Right renal cortex interstitium (tissue), 3 donors: ENCODE data around the gene NAXD. TPM values are rescaled to one million over a fixed set of nuclear protein-coding genes. Genes with fewer than 3 reads are reported as not detected.
"Not testable (repeated sequence)": the region's sequence is repeated elsewhere in the genome, so short reads cannot be mapped to it uniquely, and the experiment has no call there.

ENCODE experiments used
- DNase-seq, 3 donors: peaks; one replicate each; pipeline ENCODE4 v3.0.0-alpha.2; 2013; ENCODE audit warnings: low read depth in 3 of 3, low spot score in 2 of 3
- polyA plus RNA-seq, 3 donors: library from polyadenylated mRNA; unstranded; fragments of 120-200 nt; gene quantifications; one replicate each; pipeline ENCODE4 v1.2.1, GENCODE V29; 2013; ENCODE audit not compliant: insufficient read length in 3 of 3

Gene NAXD
- polyA plus RNA-seq = 10 to 100 TPM; 40.4 to 42.1 (median 40.5) TPM

GRCh38 chr13:110615322-110616102 lies at the start of gene NAXD:
Gene NAXD (plus strand): TSS chr13:110615545. CDS start chr13:110615602, 57 bp downstream.
- DNase-seq = peak; percentile 66 to 83 (median 76)

GRCh38 chr13:110566171-110566570 lies 49.2 kb upstream of the NAXD start:
- DNase-seq = no peak

DNA sequence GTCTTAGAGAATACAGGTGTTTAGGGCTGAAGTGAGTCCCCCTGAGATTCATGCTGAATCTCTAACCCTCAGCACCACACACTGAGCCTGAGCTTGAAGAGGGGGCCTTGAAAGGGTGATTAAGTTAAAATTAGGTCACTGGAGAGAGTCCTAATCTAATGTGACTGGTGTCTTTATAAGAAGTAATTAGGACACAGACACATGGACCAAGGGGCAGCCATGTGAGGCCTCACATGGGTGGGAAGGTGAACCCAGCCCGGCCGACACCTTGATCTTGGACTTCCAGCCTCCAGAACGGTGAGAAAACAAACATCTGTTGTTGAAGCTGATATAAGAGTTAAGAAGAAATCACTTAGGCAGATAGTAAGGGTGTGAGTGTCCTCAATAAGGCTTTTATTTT lies 46.7 kb upstream of the NAXD start:
- no peak for DNase-seq

DNA sequence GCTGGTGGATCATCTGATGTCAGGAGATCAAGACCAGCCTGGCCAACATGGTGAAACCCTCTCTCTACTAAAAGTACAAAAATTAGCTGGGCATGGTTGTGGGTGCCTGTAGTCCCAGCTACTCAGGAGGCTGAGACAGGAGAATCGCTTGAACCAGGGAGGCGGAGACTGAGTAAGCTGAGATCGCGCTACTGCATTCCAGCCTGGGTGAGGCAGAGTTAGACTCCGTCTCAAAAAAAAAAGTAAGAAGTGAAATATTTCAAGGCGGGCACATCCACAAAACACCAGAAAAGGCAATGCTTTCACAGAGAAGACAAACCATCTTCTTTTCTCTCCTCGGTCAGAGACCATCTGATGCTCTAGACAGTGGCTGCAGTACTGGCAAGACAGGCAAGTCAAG lies 45.4 kb upstream of the NAXD start:
- DNase-seq = not testable (repeated sequence)

- DNase-seq = no peak
Observed at GRCh38 chr13:110570886-110571285, 44.5 kb upstream of the NAXD start.

DNA sequence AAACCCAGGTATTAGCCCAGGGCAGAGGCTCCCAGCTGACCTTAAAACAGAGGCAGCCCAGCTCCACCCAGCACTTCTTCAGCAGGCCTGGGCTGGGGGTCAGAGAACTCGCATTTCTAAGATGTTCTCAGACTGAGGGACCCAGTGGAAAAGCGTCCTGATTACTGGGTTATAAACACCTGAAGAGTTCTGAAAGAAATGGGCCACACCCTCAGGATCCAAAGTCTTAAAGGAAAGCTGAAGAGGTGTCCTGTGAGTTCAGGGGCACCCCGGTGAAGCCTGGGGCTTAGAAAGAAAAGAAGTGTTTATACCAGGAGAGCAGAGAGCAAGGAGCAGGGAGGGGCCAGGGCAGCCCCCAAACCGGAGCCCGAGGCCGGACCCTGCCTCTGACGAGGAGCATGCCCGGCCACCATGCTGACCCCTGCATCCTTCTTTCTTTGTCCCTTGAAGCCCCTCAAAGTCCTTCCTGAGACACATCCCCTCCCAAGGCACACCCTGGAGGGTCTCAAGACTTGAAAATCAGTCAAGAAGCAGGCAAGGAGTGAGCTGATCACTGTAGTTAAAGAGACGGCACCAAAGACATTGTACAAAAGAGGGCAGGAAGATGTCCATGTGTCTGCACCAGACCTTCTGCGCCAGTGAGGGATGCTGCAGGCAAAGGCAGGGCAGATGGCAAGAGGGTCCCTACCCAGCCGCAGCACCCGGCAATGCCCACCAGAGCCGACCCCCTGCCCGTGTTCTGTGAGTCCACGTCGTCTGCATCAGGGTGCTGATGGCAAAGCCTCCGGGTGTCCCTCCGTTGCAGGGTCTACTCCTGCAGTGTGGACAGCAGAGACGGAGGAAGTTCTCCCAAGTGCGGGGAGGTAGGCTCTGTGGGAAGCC lies 43.2 kb upstream of the NAXD start:
- no peak for DNase-seq

DNA sequence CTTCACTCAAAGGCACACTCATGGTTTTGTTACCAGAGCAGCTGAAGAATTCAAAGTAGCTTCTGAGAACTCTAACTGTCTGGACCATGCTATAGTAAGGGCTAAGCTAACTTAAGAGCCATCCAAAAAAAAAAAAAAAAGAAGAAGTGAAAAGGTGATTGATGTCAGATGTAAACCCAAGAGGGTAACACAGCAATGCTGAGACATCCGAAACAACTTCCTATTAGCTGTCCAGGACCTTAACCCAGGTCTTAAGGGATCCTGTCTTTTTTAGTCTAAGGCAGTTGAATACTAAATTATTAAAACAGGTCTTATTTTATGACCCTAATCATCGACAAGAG lies 42.6 kb upstream of the NAXD start:
- no peak for DNase-seq

- DNase-seq = no peak
Observed at GRCh38 chr13:110574161-110574560, 41.2 kb upstream of the NAXD start.

DNA sequence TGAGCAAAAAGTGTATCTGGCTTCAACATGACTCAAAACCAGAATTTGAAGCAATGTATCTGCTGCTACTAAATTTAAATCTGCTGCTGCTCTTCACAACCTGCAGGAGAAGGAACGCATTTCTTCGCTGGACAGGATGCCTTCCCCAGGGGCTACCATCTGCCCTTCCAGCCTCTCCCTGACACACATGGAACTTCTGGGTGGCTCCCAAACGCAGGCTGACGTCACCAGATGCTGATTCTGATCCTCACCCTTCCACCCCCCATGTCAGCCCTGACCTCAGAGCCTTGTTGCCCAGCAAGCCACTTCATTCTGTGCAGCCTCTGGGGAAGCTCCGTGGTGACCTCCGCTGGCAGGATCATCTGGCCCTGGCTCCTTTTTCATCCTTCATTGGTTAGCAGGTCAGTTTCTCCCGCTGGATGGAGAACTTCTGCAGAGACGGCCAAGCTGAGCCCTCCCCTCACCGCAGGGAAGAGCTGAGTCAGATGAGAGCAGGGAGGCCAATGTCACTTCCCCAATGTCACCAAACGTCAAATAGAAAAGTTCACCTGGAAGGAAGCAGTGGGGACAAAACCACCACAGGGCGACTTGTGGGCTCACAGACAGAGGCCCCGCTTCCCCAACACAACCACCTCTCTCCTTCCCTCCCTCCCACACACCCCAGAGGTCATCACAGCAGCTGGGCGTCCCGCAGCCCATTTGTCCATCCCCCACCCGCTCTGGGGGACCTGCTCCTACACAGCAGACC lies 39.8 kb upstream of the NAXD start:
- DNase-seq = no peak

DNA sequence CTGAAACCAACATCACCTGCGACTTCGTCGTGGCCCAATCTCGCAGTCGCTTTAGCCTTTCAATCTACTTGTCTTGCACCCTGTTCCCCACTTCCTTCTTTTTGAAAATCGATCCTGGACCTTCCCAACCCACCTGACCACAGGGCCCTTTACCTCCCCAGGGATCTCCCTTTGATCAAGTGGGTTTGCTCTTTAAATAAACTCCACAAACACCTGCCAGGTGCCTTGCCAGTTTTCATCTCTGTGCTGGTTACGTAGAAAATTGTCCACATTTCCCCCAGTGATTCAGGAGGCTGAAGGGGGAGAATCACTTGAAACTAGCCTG lies 39.3 kb upstream of the NAXD start:
- DNase-seq = no peak

- no peak for DNase-seq
Observed at GRCh38 chr13:110576736-110577476, 38.4 kb upstream of the NAXD start.

DNA sequence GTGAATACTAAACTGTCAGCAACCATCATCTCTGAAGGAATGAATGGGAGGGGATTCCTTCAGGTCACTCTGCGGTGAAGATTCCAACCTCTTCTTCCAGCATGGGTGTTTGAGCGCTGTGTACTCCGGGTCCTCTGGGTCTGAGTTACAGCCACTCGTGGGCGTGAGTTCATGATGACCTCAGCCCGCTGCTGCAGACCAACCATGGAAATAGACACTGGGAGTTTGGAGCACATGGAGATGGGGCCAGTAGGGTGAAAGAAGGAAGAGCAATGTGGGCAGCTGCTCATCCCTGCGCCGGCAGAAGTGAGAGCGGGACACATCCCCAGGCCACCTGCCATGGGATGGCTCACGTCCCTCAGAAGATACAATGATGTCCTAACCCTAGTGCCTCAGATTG lies 37.0 kb upstream of the NAXD start:
- no peak for DNase-seq

GRCh38 chr13:110580800-110581199 lies 34.5 kb upstream of the NAXD start:
- DNase-seq = no peak

- no peak for DNase-seq
Observed at GRCh38 chr13:110581506-110582185, 33.7 kb upstream of the NAXD start.

DNA sequence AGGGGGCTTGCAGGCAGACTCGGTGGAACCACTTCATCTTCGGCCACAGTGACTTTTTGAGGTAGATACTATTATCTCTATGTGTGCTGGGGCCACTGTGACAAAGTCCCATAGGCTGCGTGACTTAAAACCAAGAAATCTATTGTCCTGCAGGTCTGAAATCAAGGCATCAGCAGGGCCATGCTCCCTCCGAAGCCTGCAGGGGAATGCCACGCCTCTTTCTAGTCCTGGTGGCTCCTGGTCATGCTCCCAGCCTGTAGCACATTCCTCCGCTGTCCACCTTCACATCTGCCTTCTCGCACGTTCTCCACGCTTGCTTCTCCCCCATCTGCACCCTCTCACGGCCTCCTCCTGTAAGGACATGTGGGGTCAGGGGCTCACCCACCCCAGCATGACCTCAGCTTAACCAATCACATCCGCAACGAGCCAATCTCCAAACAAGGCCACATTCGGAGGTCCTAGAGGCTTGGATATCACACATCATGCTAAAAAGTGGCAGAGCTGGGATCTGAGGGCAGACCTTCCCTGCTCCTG lies 32.9 kb upstream of the NAXD start:
- no peak for DNase-seq

- DNase-seq = no peak
Observed at GRCh38 chr13:110583178-110583865, 32.0 kb upstream of the NAXD start.

- no peak for DNase-seq
Observed at GRCh38 chr13:110589793-110590390, 25.5 kb upstream of the NAXD start.

- no peak for DNase-seq
Observed at GRCh38 chr13:110590577-110590976, 24.8 kb upstream of the NAXD start.

- no peak for DNase-seq
Observed at GRCh38 chr13:110592665-110593064, 22.7 kb upstream of the NAXD start.
